NT2/D1 (cell line): ENCODE data around the gene OR51E2.

Experiments used
- DNase-seq: peaks from one replicate; pipeline ENCODE4 v3.0.0-alpha.2; 2011; ENCODE audit warnings: low read depth, low spot score
- H3K27me3 ChIP-seq: 2 replicates; pipeline ENCODE4 v1.6.0; 2011; ENCODE audit warnings: mild to moderate bottlenecking; ENCODE audit not compliant: insufficient read length, insufficient read depth
- H3K36me3 ChIP-seq: 2 replicates; pipeline ENCODE4 v1.6.1; 2011; ENCODE audit warnings: mild to moderate bottlenecking, low read length, mixed read lengths; ENCODE audit not compliant: insufficient read depth, insufficient read length
- H3K4me1 ChIP-seq: 2 replicates; pipeline ENCODE4 v1.5.1; 2011; ENCODE audit not compliant: insufficient read depth, insufficient read length
- H3K4me3 ChIP-seq: 2 replicates; pipeline ENCODE4 v1.5.1; 2011; ENCODE audit warnings: low read depth; ENCODE audit not compliant: insufficient read length
- H3K9ac ChIP-seq: 2 replicates; pipeline ENCODE4 v1.6.0; 2011; ENCODE audit warnings: low read depth; ENCODE audit not compliant: insufficient read length
- H3K9me3 ChIP-seq: 2 replicates; pipeline ENCODE4 v1.5.1; 2011; ENCODE audit warnings: mild to moderate bottlenecking, low read length; ENCODE audit not compliant: insufficient read depth
- SUZ12 ChIP-seq: IDR thresholded peaks from 2 replicates; pipeline ENCODE4 v1.6.1; 2011; ENCODE audit not compliant: insufficient read length, insufficient read depth; ENCODE audit errors: extremely low read depth
- YY1 ChIP-seq: IDR thresholded peaks from 2 replicates; pipeline ENCODE4 v1.6.1; 2011; ENCODE audit not compliant: insufficient read length, insufficient read depth
- ZNF274 ChIP-seq: IDR thresholded peaks from 2 replicates; pipeline ENCODE4 v1.6.1; 2011; ENCODE audit warnings: mild to moderate bottlenecking, low read depth, low read length

Gene OR51E2

DNA sequence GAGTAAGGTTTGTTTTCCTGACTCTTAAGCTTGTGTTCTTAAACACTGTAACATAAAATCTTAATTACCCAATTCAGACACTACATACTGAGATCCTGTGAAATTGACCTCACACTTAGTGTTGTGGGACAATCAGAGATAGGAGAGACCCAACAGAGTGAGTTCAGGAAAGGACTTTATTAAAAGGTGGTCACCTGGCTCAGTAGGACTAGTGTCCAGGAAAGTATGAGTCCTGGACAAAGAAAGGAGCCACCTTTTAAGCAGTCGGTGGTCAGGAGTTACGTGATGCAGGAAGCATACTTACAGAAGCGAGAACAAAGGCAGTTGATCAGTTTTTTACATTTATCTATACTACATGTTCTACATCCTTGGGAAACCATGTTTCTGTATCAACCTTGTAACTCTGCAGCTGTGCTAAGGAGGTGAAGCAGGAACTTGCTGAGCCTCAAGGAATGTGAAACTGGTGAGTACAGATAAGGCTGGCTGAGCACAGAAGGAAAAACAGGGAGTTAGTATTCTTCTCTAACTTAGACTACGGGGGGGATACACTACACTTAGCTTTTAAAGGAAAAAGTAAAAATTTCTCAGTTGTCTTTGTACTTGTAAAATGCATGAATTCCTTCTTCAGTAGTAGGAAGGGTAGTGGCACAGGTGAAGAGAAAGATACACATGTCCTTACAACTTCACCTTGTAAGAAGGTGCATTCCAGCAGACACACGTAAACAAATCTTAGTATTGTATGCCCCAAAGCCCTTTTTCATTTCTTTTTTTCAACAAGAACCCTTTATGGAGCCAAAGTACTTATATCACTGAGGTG is 38.8 kb downstream of the OR51E2 start:
- H3K27me3 ChIP-seq: no peaks in the 10 kb centered on the region
- TF ChIP-seq SUZ12: no peak
- TF ChIP-seq YY1: no peak

GRCh38 chr11:4654635-4655369 is 42.9 kb downstream of the OR51E2 start:
- DNase-seq: no peak
- Histone ChIP-seq H3K36me3 (no peaks in the 10 kb centered on the region), H3K4me1 (no peaks in the 10 kb centered on the region), H3K9ac (no peak overlapping the region), H3K27me3 (no peaks in the 10 kb centered on the region), H3K9me3 (no peaks in the 10 kb centered on the region), H3K4me3 (no peak overlapping the region)
- TF ChIP-seq SUZ12 (no peak), YY1 (no peak), ZNF274 (no peak)

More for the DNA sequence above, 38.8 kb downstream of the OR51E2 start:
- Histone ChIP-seq H3K36me3 (no peaks in the 10 kb centered on the region), H3K9ac (no peak overlapping the region), H3K4me3 (no peak overlapping the region), H3K9me3 (no peaks in the 10 kb centered on the region), H3K4me1 (no peaks in the 10 kb centered on the region)
- DNase-seq: no peak

DNA sequence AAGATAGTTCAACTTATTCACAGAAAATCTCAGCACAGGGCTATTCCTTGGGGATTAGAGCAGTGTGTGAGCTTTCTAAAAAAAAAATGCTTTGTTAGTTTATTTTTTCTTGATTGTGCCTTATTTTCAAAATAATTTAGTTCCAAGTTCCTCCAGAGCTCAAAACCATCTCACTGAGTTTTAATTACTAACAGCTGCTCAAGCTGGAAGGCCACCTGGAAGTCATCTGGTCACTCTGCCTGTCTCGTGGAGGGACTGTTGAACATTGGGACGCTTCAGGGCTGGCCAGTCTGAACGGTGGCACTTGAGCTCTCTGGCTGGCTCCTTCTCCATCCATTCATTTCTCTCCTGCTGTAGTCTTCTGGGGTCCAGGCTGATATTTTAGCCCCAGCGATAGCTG is 49.9 kb downstream of the OR51E2 start:
- Histone ChIP-seq H3K27me3 (no peaks in the 10 kb centered on the region), H3K9me3 (no peaks in the 10 kb centered on the region), H3K9ac (no peak overlapping the region), H3K4me3 (no peak overlapping the region), H3K36me3 (no peaks in the 10 kb centered on the region), H3K4me1 (no peaks in the 10 kb centered on the region)
- no peak for DNase-seq
- TF ChIP-seq ZNF274 (no peak), YY1 (no peak), SUZ12 (no peak)

- Histone ChIP-seq H3K4me3 (no peak overlapping the region), H3K36me3 (no peaks in the 10 kb centered on the region), H3K9ac (no peak overlapping the region), H3K9me3 (no peaks in the 10 kb centered on the region), H3K27me3 (no peaks in the 10 kb centered on the region), H3K4me1 (no peaks in the 10 kb centered on the region)
- no peak for TF ChIP-seq SUZ12
- TF ChIP-seq YY1: no peak
- TF ChIP-seq ZNF274: no peak
- DNase-seq: no peak
Measured at GRCh38 chr11:4645974-4646373, 51.7 kb downstream of the OR51E2 start.

DNA sequence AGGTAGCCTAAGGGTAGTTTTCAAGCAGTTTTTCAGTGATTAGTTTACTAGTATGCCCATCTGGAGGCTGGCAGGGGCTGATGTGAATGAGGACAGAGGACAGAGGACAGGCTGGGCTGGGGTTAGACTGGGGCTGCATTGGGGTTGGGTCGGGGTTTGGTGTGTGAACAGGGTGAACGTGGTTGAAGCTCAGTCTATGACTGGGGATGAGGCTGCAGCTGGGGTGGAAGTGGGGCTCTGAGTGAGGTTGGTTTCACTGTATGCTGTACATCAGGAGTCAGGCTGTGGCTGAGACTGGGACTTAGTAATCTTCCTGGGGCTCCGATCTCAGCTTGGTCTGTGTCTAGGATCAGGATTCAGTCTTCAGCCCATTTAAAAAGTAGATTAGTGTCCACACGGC is 53.4 kb downstream of the OR51E2 start:
- no peaks in the 10 kb centered on the region for H3K27me3 ChIP-seq
- TF ChIP-seq YY1 (no peak), ZNF274 (no peak), SUZ12 (no peak)
- no peak for DNase-seq

GRCh38 chr11:4643682-4644081 is 54.0 kb downstream of the OR51E2 start, which contains the start of gene OR51E1:
OR51E1 (plus strand) TSS chr11:4643982; CDS start chr11:4652527, 8,545 bp downstream.
- no peaks in the 10 kb centered on the region for H3K9me3 ChIP-seq
- H3K4me1 ChIP-seq: no peaks in the 10 kb centered on the region
- no peak within 1 kb of the TSS for H3K9ac ChIP-seq
- TF ChIP-seq ZNF274: no peak
- no peak for TF ChIP-seq YY1
- TF ChIP-seq SUZ12: no peak
- H3K36me3 ChIP-seq: no peaks in the 10 kb centered on the region
- no peak for DNase-seq
- no peak within 1 kb of the TSS for H3K4me3 ChIP-seq
- H3K27me3 ChIP-seq: no peaks in the 10 kb centered on the region

More for the DNA sequence above, 53.4 kb downstream of the OR51E2 start:
- H3K9ac ChIP-seq: no peak overlapping the region
- no peak overlapping the region for H3K4me3 ChIP-seq
- H3K9me3 ChIP-seq: no peaks in the 10 kb centered on the region
- no peaks in the 10 kb centered on the region for H3K4me1 ChIP-seq
- H3K36me3 ChIP-seq: no peaks in the 10 kb centered on the region

GRCh38 chr11:4643076-4643475 is 54.6 kb downstream of the OR51E2 start:
- H3K9me3 ChIP-seq: no peaks in the 10 kb centered on the region
- no peak for TF ChIP-seq YY1
- no peak for TF ChIP-seq ZNF274
- no peak for TF ChIP-seq SUZ12
- no peaks in the 10 kb centered on the region for H3K27me3 ChIP-seq
- no peaks in the 10 kb centered on the region for H3K36me3 ChIP-seq
- DNase-seq: no peak
- H3K4me1 ChIP-seq: no peaks in the 10 kb centered on the region
- H3K9ac ChIP-seq: no peak overlapping the region
- no peak overlapping the region for H3K4me3 ChIP-seq
